GM04503 (cell line): ENCODE results near the gene NOC4L.
A peak's percentile ranks its signal among the peaks of the same experiment; 100 is the strongest.

Experiments
- DNase-seq: peaks from one replicate; pipeline ENCODE4 v3.0.0-alpha.2; 2012; ENCODE audit warnings: low read depth

NOC4L gene

GRCh38 chr12:132156573-132157325 lies 12.5 kb downstream of the NOC4L start:
- no peak for DNase-seq

- DNase-seq: no peak
These were observed 13.6 kb downstream of the NOC4L start for GRCh38 chr12:132157733-132158409.

- no peak for DNase-seq
These were observed 14.7 kb downstream of the NOC4L start for GRCh38 chr12:132158677-132159554.

GRCh38 chr12:132159555-132160003 lies 15.3 kb downstream of the NOC4L start:
- no peak for DNase-seq

- no peak for DNase-seq
These were observed 15.8 kb downstream of the NOC4L start for GRCh38 chr12:132160016-132160415.

- DNase-seq: no peak
These were observed 16.4 kb downstream of the NOC4L start for GRCh38 chr12:132160601-132161035.

- DNase-seq: no peak
These were observed 17.0 kb downstream of the NOC4L start for GRCh38 chr12:132161036-132161781.

GRCh38 chr12:132161796-132162507 lies 17.7 kb downstream of the NOC4L start:
- no peak for DNase-seq

- peak; percentile 79 for DNase-seq
These were observed 18.3 kb downstream of the NOC4L start for GRCh38 chr12:132162508-132163031.

GRCh38 chr12:132163041-132163910 lies 19.0 kb downstream of the NOC4L start:
- no peak for DNase-seq

GRCh38 chr12:132163911-132164288 lies 19.6 kb downstream of the NOC4L start:
- no peak for DNase-seq

- DNase-seq: no peak
These were observed 20.2 kb downstream of the NOC4L start for GRCh38 chr12:132164426-132164825.

- no peak for DNase-seq
These were observed 21.3 kb downstream of the NOC4L start for GRCh38 chr12:132165584-132165983.

GRCh38 chr12:132166093-132166492 lies 21.8 kb downstream of the NOC4L start:
- no peak for DNase-seq

- no peak for DNase-seq
These were observed 22.7 kb downstream of the NOC4L start for GRCh38 chr12:132166801-132167591.

- DNase-seq: no peak
These were observed 23.5 kb downstream of the NOC4L start for GRCh38 chr12:132167611-132168310.

- no peak for DNase-seq
These were observed 24.2 kb downstream of the NOC4L start for GRCh38 chr12:132168311-132169031.

- no peak for DNase-seq
These were observed 25.1 kb downstream of the NOC4L start for GRCh38 chr12:132169376-132169775.
